GM12878 (cell line): ENCODE results near the gene HK3.
A peak's percentile ranks its signal among the peaks of the same experiment; 100 is the strongest.

Source experiments
- CBFB ChIP-seq: IDR thresholded peaks from 2 replicates; pipeline ENCODE4 v1.6.1; 2016; ENCODE audit warnings: antibody characterized with exemption, low read depth
- CREB1 ChIP-seq: IDR thresholded peaks from 2 replicates; pipeline ENCODE4 v1.6.1; 2012; ENCODE audit warnings: low read depth, mild to moderate bottlenecking, inconsistent platforms
- ESRRA ChIP-seq: IDR thresholded peaks from 2 replicates; pipeline ENCODE4 v1.6.1; 2012; ENCODE audit warnings: mild to moderate bottlenecking, low read length, improper control_type of control experiment
- JUND ChIP-seq: IDR thresholded peaks from 2 replicates; pipeline ENCODE4 v1.6.1; 2012; ENCODE audit warnings: low read depth, mild to moderate bottlenecking, low read length, improper control_type of control experiment, moderate library complexity
- POLR2AphosphoS5 ChIP-seq: IDR thresholded peaks from 2 replicates; pipeline ENCODE4 v1.6.1; 2011; ENCODE audit warnings: mild to moderate bottlenecking, low read length, inconsistent platforms
- SMC3 ChIP-seq: IDR thresholded peaks from 2 replicates; pipeline ENCODE4 v1.6.1; 2011; ENCODE audit warnings: low read length, improper control_type of control experiment, borderline replicate concordance
- ZNF274 ChIP-seq: IDR thresholded peaks from one replicate; pipeline ENCODE4 v1.8.0; 2011; ENCODE audit not compliant: insufficient read length, insufficient read depth
- TF ChIP-seq, protein P1 (sequence below), 3 experiments: IDR thresholded peaks in 2 of 3; conservative IDR thresholded peaks in 1 of 3; 2 replicates each; pipeline ENCODE4 v1.5.1; 2011; ENCODE audit warnings: low read depth in 3 of 3, low read length in 3 of 3, mild to moderate bottlenecking in 3 of 3, control low read depth in 2 of 3, moderate library complexity in 2 of 3, inconsistent platforms in 1 of 3, mixed read lengths in 1 of 3; ENCODE audit not compliant: control insufficient read depth in 2 of 3, insufficient read depth in 1 of 3; ENCODE audit errors: extremely low read depth in 1 of 3
- TF ChIP-seq, protein P2 (sequence below): IDR thresholded peaks from 2 replicates; pipeline ENCODE4 v1.6.1; 2012; ENCODE audit warnings: low read length, inconsistent platforms
- TF ChIP-seq, protein P3 (sequence below): IDR thresholded peaks from 2 replicates; pipeline ENCODE4 v1.6.1; 2012; ENCODE audit warnings: low read depth, low read length, improper control_type of control experiment
- TF ChIP-seq, protein P4 (sequence below): IDR thresholded peaks from 2 replicates; pipeline ENCODE4 v1.6.1; 2012; ENCODE audit warnings: low read depth, low read length, improper control_type of control experiment

DNA sequence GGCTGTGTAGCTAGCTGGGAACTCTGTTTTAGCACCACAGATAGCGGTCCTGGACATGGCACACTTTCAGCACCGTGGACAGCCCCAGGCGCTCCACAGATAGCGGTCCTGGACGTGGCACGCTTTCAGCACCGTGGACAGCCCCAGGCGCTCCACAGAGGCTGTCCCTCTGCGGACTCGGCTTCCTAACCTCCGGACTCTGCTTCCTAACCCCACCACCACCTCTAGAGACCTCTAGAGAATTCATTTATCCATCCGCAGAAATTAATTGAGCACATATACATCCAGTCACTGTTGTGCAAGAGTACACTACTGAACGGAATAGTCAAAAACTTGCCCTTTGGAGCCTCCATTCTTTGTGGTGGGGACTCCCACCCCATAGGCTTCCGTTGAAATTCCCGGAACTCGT lies 61.4 kb downstream of the HK3 start:
- TF ChIP-seq, protein P1, sequence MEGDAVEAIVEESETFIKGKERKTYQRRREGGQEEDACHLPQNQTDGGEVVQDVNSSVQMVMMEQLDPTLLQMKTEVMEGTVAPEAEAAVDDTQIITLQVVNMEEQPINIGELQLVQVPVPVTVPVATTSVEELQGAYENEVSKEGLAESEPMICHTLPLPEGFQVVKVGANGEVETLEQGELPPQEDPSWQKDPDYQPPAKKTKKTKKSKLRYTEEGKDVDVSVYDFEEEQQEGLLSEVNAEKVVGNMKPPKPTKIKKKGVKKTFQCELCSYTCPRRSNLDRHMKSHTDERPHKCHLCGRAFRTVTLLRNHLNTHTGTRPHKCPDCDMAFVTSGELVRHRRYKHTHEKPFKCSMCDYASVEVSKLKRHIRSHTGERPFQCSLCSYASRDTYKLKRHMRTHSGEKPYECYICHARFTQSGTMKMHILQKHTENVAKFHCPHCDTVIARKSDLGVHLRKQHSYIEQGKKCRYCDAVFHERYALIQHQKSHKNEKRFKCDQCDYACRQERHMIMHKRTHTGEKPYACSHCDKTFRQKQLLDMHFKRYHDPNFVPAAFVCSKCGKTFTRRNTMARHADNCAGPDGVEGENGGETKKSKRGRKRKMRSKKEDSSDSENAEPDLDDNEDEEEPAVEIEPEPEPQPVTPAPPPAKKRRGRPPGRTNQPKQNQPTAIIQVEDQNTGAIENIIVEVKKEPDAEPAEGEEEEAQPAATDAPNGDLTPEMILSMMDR (IDR thresholded peaks at IDR 0.05 in 2 of 3, conservative IDR thresholded peaks at IDR 0.05 in 1 of 3; ENCODE audit: control insufficient read depth in 2 of 3, extremely low read depth in 1 of 3, insufficient read depth in 1 of 3, low read depth in 3 of 3, low read length in 3 of 3): no peak
- TF ChIP-seq ESRRA (no peak), SMC3 (no peak), POLR2AphosphoS5 (no peak), ZNF274 (no peak), JUND (no peak), CBFB (no peak), CREB1 (no peak)
- TF ChIP-seq, protein P2, sequence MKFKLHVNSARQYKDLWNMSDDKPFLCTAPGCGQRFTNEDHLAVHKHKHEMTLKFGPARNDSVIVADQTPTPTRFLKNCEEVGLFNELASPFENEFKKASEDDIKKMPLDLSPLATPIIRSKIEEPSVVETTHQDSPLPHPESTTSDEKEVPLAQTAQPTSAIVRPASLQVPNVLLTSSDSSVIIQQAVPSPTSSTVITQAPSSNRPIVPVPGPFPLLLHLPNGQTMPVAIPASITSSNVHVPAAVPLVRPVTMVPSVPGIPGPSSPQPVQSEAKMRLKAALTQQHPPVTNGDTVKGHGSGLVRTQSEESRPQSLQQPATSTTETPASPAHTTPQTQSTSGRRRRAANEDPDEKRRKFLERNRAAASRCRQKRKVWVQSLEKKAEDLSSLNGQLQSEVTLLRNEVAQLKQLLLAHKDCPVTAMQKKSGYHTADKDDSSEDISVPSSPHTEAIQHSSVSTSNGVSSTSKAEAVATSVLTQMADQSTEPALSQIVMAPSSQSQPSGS: no peak
- TF ChIP-seq, protein P3, sequence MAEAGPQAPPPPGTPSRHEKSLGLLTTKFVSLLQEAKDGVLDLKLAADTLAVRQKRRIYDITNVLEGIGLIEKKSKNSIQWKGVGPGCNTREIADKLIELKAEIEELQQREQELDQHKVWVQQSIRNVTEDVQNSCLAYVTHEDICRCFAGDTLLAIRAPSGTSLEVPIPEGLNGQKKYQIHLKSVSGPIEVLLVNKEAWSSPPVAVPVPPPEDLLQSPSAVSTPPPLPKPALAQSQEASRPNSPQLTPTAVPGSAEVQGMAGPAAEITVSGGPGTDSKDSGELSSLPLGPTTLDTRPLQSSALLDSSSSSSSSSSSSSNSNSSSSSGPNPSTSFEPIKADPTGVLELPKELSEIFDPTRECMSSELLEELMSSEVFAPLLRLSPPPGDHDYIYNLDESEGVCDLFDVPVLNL: no peak
- TF ChIP-seq, protein P4, sequence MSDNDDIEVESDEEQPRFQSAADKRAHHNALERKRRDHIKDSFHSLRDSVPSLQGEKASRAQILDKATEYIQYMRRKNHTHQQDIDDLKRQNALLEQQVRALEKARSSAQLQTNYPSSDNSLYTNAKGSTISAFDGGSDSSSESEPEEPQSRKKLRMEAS: peak; percentile 80; the same call in 1 of the 2 replicates
